Panc1 (cell line): ENCODE data around the gene EIF4G3.

Source experiments
- CTCF ChIP-seq: fragments of 450-650 bp; IDR thresholded peaks from 2 replicates; pipeline ENCODE4 v1.5.1; 2017; ENCODE audit warnings: mild to moderate bottlenecking
- POLR2AphosphoS5 ChIP-seq: IDR thresholded peaks from 2 replicates; pipeline ENCODE4 v1.6.1; 2012; ENCODE audit warnings: mild to moderate bottlenecking, low read depth, low read length, moderate library complexity
- REST ChIP-seq, 2 experiments: IDR thresholded peaks; 2 replicates each; pipeline ENCODE4 v1.6.1; 2011 to 2012; ENCODE audit warnings: low read depth in 2 of 2, control low read depth in 1 of 2, low read length in 1 of 2, mild to moderate bottlenecking in 1 of 2, moderate library complexity in 1 of 2; ENCODE audit not compliant: insufficient read depth in 1 of 2
- SIN3A ChIP-seq: IDR thresholded peaks from 2 replicates; pipeline ENCODE4 v1.6.1; 2012; ENCODE audit warnings: low read depth, mild to moderate bottlenecking, low read length, moderate library complexity, borderline replicate concordance; ENCODE audit not compliant: insufficient read depth

GRCh38 chr1:20883766-20884165 lies 292.9 kb downstream of the EIF4G3 start:
- TF ChIP-seq CTCF: no peak
- no peak for TF ChIP-seq REST (IDR thresholded peaks at IDR 0.05; ENCODE audit: insufficient read depth in 1 of 2, low read depth in 2 of 2, low read length in 1 of 2)
- no peak for TF ChIP-seq SIN3A
- TF ChIP-seq POLR2AphosphoS5: no peak
